ENCODE results near the gene COLEC12.

COLEC12 gene

GRCh38 chr18:376311-376710 is 124.2 kb downstream of the COLEC12 start:
- no peak for TF ChIP-seq TAF1 (IDR thresholded peaks at IDR 0.05; ENCODE audit: low read depth)
- no peak for TF ChIP-seq NFIC (IDR thresholded peaks at IDR 0.05)
- TF ChIP-seq, protein P1, sequence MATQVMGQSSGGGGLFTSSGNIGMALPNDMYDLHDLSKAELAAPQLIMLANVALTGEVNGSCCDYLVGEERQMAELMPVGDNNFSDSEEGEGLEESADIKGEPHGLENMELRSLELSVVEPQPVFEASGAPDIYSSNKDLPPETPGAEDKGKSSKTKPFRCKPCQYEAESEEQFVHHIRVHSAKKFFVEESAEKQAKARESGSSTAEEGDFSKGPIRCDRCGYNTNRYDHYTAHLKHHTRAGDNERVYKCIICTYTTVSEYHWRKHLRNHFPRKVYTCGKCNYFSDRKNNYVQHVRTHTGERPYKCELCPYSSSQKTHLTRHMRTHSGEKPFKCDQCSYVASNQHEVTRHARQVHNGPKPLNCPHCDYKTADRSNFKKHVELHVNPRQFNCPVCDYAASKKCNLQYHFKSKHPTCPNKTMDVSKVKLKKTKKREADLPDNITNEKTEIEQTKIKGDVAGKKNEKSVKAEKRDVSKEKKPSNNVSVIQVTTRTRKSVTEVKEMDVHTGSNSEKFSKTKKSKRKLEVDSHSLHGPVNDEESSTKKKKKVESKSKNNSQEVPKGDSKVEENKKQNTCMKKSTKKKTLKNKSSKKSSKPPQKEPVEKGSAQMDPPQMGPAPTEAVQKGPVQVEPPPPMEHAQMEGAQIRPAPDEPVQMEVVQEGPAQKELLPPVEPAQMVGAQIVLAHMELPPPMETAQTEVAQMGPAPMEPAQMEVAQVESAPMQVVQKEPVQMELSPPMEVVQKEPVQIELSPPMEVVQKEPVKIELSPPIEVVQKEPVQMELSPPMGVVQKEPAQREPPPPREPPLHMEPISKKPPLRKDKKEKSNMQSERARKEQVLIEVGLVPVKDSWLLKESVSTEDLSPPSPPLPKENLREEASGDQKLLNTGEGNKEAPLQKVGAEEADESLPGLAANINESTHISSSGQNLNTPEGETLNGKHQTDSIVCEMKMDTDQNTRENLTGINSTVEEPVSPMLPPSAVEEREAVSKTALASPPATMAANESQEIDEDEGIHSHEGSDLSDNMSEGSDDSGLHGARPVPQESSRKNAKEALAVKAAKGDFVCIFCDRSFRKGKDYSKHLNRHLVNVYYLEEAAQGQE (IDR thresholded peaks at IDR 0.05; ENCODE audit: low read depth): no peak
- no peak for TF ChIP-seq ZBTB7A (IDR thresholded peaks at IDR 0.05; ENCODE audit: low read depth)
- TF ChIP-seq RAD21 (IDR thresholded peaks at IDR 0.05; ENCODE audit: low read depth): no peak
- TF ChIP-seq USF1 (IDR thresholded peaks at IDR 0.05): no peak
- no peak for TF ChIP-seq EGR1 (IDR thresholded peaks at IDR 0.05)
- no peak for TF ChIP-seq YY1 (IDR thresholded peaks at IDR 0.05; ENCODE audit: low read depth)
- TF ChIP-seq CREB1 (IDR thresholded peaks at IDR 0.05; ENCODE audit: low read depth): no peak
- TF ChIP-seq TCF12 (IDR thresholded peaks at IDR 0.05; ENCODE audit: low read depth): no peak
- no peak for TF ChIP-seq EP300 (IDR thresholded peaks at IDR 0.05; ENCODE audit: borderline replicate concordance)
- TF ChIP-seq CEBPB (IDR thresholded peaks at IDR 0.05): no peak
- no peak for TF ChIP-seq FOXM1 (IDR thresholded peaks at IDR 0.05; ENCODE audit: borderline replicate concordance, low read depth)

DNA sequence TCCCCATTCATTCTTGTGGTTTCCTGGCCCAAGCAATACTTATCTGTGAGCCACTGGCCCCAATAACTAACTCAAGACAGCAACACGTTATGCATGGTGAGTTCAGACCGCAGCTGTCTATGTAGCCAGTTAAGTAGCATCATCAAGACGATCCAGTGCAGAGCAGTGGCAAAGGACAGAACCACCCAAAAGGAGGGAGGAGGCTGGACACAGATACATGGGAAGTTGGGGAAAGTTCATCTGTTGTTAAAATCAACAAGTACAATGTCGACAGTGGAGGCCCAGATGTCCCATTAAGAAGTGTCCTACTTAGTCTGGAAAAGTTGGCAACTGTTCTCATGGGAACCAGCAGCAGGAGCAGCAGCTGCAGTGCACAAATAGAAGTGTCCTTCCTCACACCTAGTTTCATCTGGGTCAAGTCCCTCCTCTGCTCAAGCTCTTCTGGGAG is 125.8 kb downstream of the COLEC12 start:
- no peak for TF ChIP-seq TAF1 (IDR thresholded peaks at IDR 0.05; ENCODE audit: low read depth)
- no peak for TF ChIP-seq EGR1 (IDR thresholded peaks at IDR 0.05)
- no peak for TF ChIP-seq RAD21 (IDR thresholded peaks at IDR 0.05; ENCODE audit: low read depth)
- TF ChIP-seq USF1 (IDR thresholded peaks at IDR 0.05): no peak
- TF ChIP-seq, protein P2, sequence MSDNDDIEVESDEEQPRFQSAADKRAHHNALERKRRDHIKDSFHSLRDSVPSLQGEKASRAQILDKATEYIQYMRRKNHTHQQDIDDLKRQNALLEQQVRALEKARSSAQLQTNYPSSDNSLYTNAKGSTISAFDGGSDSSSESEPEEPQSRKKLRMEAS (IDR thresholded peaks at IDR 0.05): no peak
- TF ChIP-seq NFIC (IDR thresholded peaks at IDR 0.05): no peak
- no peak for TF ChIP-seq EP300 (IDR thresholded peaks at IDR 0.05; ENCODE audit: borderline replicate concordance)
- TF ChIP-seq YY1 (IDR thresholded peaks at IDR 0.05; ENCODE audit: low read depth): no peak
- TF ChIP-seq, protein P1 (IDR thresholded peaks at IDR 0.05; ENCODE audit: low read depth): no peak

DNA sequence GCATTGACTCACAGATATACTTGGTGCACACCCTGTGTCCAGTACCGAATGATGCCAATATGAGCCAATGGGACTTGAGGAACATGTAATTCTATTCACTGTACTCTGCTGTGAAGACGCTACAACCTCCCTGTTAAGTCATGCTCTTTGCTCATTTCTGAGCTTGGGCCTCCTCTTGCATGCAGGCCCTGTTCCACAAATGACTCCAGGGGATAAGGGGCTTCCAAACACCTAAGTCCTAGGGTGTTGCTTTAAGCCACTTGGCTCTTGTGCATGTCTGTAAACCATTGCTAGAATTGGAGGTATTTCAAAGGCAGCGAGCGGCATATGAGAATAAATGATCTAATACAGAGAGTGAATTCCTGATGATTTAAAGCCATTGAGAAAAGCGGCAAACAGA is 126.7 kb downstream of the COLEC12 start:
- TF ChIP-seq ZBTB7A (IDR thresholded peaks at IDR 0.05; ENCODE audit: low read depth) (no peak), CEBPB (IDR thresholded peaks at IDR 0.05) (no peak), NFIC (IDR thresholded peaks at IDR 0.05) (no peak), TCF12 (IDR thresholded peaks at IDR 0.05; ENCODE audit: low read depth) (no peak), RAD21 (IDR thresholded peaks at IDR 0.05; ENCODE audit: low read depth) (no peak), TAF1 (IDR thresholded peaks at IDR 0.05; ENCODE audit: low read depth) (no peak), USF1 (IDR thresholded peaks at IDR 0.05) (no peak), EGR1 (IDR thresholded peaks at IDR 0.05) (no peak), TEAD4 (IDR thresholded peaks at IDR 0.05) (no peak), EP300 (IDR thresholded peaks at IDR 0.05; ENCODE audit: borderline replicate concordance) (no peak), FOXM1 (IDR thresholded peaks at IDR 0.05; ENCODE audit: borderline replicate concordance, low read depth) (no peak), CREB1 (IDR thresholded peaks at IDR 0.05; ENCODE audit: low read depth) (no peak)
- TF ChIP-seq, protein P1 (IDR thresholded peaks at IDR 0.05; ENCODE audit: low read depth): no peak
- TF ChIP-seq, protein P2 (IDR thresholded peaks at IDR 0.05): no peak

GRCh38 chr18:371609-371982 is 128.9 kb downstream of the COLEC12 start:
- no peak for TF ChIP-seq RAD21 (IDR thresholded peaks at IDR 0.05; ENCODE audit: low read depth)
- no peak for TF ChIP-seq EGR1 (IDR thresholded peaks at IDR 0.05)
- TF ChIP-seq FOXM1 (IDR thresholded peaks at IDR 0.05; ENCODE audit: borderline replicate concordance, low read depth): no peak
